Panc1 (cell line): ENCODE data around the gene EHD1. TPM values are rescaled to one million over a fixed set of nuclear protein-coding genes. Genes with fewer than 3 reads are reported as not detected.

Experiments
- ATAC-seq: fragments of 200-7000 bp; cut with Tn5 transposase; 2 replicates; pipeline ENCODE4 v1.9.1; 2020; ENCODE audit warnings: mild to moderate bottlenecking, moderate library complexity
- BruUV-seq: library from RNA; stranded (reverse); fragments of 400-500 nt; replicated peaks from 2 replicates; lab custom pipeline; 2021; lab: Mats Ljungman, UMichigan
- CTCF ChIA-PET: fragments of 300-600 bp; sonication (Branson Sonifier 250); formaldehyde crosslinking; loops from one replicate; lab custom pipeline; 2022; ENCODE audit warnings: antibody characterized with exemption; lab: Charles Lee
- POLR2A ChIA-PET: fragments of 300-600 bp; sonication (Branson Sonifier 250); formaldehyde crosslinking; loops from one replicate; lab custom pipeline; 2022; ENCODE audit warnings: antibody characterized with exemption; lab: Charles Lee
- DNase-seq: peaks from one replicate; pipeline ENCODE4 v3.0.0-alpha.2; 2010; ENCODE audit warnings: low read depth, low spot score
- H3K27ac ChIP-seq: 2 replicates; pipeline ENCODE4 v1.5.1; 2011; ENCODE audit warnings: mild to moderate bottlenecking, low read length, inconsistent platforms
- H3K27me3 ChIP-seq: fragments of 200-500 bp; sonication (Bioruptor generic); 2 replicates; pipeline ENCODE4 v1.6.0; 2014; ENCODE audit warnings: low read length, inconsistent platforms; ENCODE audit not compliant: control insufficient read depth, insufficient read depth
- H3K36me3 ChIP-seq: fragments of 200-500 bp; sonication (Bioruptor generic); 2 replicates; pipeline ENCODE4 v1.5.1; 2014; ENCODE audit warnings: inconsistent platforms, mild to moderate bottlenecking, low read length, moderate library complexity; ENCODE audit not compliant: control insufficient read depth, insufficient read depth
- H3K4me1 ChIP-seq: 2 replicates; pipeline ENCODE4 v1.5.1; 2011; ENCODE audit warnings: inconsistent platforms, mild to moderate bottlenecking, low read length, moderate library complexity; ENCODE audit not compliant: control insufficient read depth, insufficient read depth
- H3K4me3 ChIP-seq, 2 experiments: 2 replicates each; pipeline ENCODE4 v1.5.1; 2011 to 2012; ENCODE audit warnings: low read depth in 2 of 2, low read length in 2 of 2, mild to moderate bottlenecking in 2 of 2, inconsistent platforms in 1 of 2, moderate library complexity in 1 of 2
- H3K9me3 ChIP-seq: fragments of 200-500 bp; sonication (Bioruptor generic); 2 replicates; pipeline ENCODE4 v1.5.1; 2014; ENCODE audit warnings: low read depth, mild to moderate bottlenecking, inconsistent platforms, low read length, moderate library complexity; ENCODE audit not compliant: control insufficient read depth, insufficient read depth
- CTCF ChIP-seq: fragments of 450-650 bp; IDR thresholded peaks from 2 replicates; pipeline ENCODE4 v1.5.1; 2017; ENCODE audit warnings: mild to moderate bottlenecking
- POLR2AphosphoS5 ChIP-seq: IDR thresholded peaks from 2 replicates; pipeline ENCODE4 v1.6.1; 2012; ENCODE audit warnings: mild to moderate bottlenecking, low read depth, low read length, moderate library complexity
- REST ChIP-seq, 2 experiments: IDR thresholded peaks; 2 replicates each; pipeline ENCODE4 v1.6.1; 2011 to 2012; ENCODE audit warnings: low read depth in 2 of 2, control low read depth in 1 of 2, low read length in 1 of 2, mild to moderate bottlenecking in 1 of 2, moderate library complexity in 1 of 2; ENCODE audit not compliant: insufficient read depth in 1 of 2
- SIN3A ChIP-seq: IDR thresholded peaks from 2 replicates; pipeline ENCODE4 v1.6.1; 2012; ENCODE audit warnings: low read depth, mild to moderate bottlenecking, low read length, moderate library complexity, borderline replicate concordance; ENCODE audit not compliant: insufficient read depth
- TCF7L2 ChIP-seq: IDR thresholded peaks from 2 replicates; pipeline ENCODE4 v1.6.1; 2011; ENCODE audit warnings: mild to moderate bottlenecking, low read depth, low read length, inconsistent platforms
- in situ Hi-C: cut with HindIII; loops from 2 replicates; pipeline ENCODE4 v1.10.0; 2016; ENCODE audit warnings: low sequenced_read_pairs, low pct_unique_long_range_greater_than_20kb
- intact Hi-C: fragments of 100-400 bp; cut with micrococcal nuclease; formaldehyde crosslinking; loops from one replicate; pipeline ENCODE4 v1.10.0; 2022; ENCODE audit not compliant: unreplicated experiment
- total RNA-seq: library from RNA; stranded (reverse); gene quantifications from one replicate; pipeline ENCODE4 v1.2.1, GENCODE V29; 2021; ENCODE audit not compliant: unreplicated experiment

The EHD1 gene
- total RNA-seq, 1 experiment from 2014 or later: 186 TPM

- Histone ChIP-seq H3K9me3 (no peaks in the 10 kb centered on the region), H3K4me1 (peaks cover 18% of the 10 kb centered on the region), H3K36me3 (no peaks in the 10 kb centered on the region), H3K27me3 (no peaks in the 10 kb centered on the region), H3K27ac (no peak overlapping the region), H3K4me3 (no peak overlapping the region)
- intact Hi-C loops: no loop called here
- no peak for TF ChIP-seq REST (IDR thresholded peaks at IDR 0.05; ENCODE audit: insufficient read depth in 1 of 2, low read depth in 2 of 2, low read length in 1 of 2)
- TF ChIP-seq SIN3A: no peak
- TF ChIP-seq POLR2AphosphoS5: no peak
- no peak for TF ChIP-seq CTCF
- TF ChIP-seq TCF7L2: no peak
- POLR2A ChIA-PET: no interaction called here
- CTCF ChIA-PET: interaction anchor here (0.6 to 0.8 kb wide), 3 partner anchors 11 to 50 kb away, joined by 3 read pairs; no protein-coding TSS in a partner anchor
- peak; percentile 7 for ATAC-seq
- BruUV-seq: no TSS peak
- no peak for DNase-seq
- in situ Hi-C loops: no loop called here
Observed at GRCh38 chr11:64836448-64837072, 41.9 kb downstream of the EHD1 start.

- intact Hi-C loops: no loop called here
- POLR2A ChIA-PET: no interaction called here
- peak overlapping the region; percentile 59; the same call in 1 of the 2 replicates for H3K27ac ChIP-seq
- no peak for TF ChIP-seq POLR2AphosphoS5
- TF ChIP-seq TCF7L2: no peak
- TF ChIP-seq REST (IDR thresholded peaks at IDR 0.05; ENCODE audit: insufficient read depth in 1 of 2, low read depth in 2 of 2, low read length in 1 of 2): no peak
- no peak for TF ChIP-seq CTCF
- TF ChIP-seq SIN3A: no peak
- no peaks in the 10 kb centered on the region for H3K27me3 ChIP-seq
- H3K4me3 ChIP-seq: no peak overlapping the region
- no peak for DNase-seq
- CTCF ChIA-PET: interaction anchor here (0.6 to 0.8 kb wide), 2 partner anchors 29 to 49 kb away, joined by 3 read pairs; no protein-coding TSS in a partner anchor
- BruUV-seq: no TSS peak
- H3K36me3 ChIP-seq: no peaks in the 10 kb centered on the region
- in situ Hi-C loops: no loop called here
- peak; percentile 20 for ATAC-seq
- no peaks in the 10 kb centered on the region for H3K9me3 ChIP-seq
- peaks cover 18% of the 10 kb centered on the region for H3K4me1 ChIP-seq
Observed at GRCh38 chr11:64835616-64836447, 42.6 kb downstream of the EHD1 start.
